D341Med (cell line): Measurements from ENCODE around the gene EIF2S3.
"Not testable (repeated sequence)": the region's sequence is repeated elsewhere in the genome, so short reads cannot be mapped to it uniquely, and the experiment has no call there.

Experiments
- DNase-seq: peaks from one replicate; pipeline ENCODE4 v3.0.0; 2012; ENCODE audit warnings: low spot score

EIF2S3 gene

DNA sequence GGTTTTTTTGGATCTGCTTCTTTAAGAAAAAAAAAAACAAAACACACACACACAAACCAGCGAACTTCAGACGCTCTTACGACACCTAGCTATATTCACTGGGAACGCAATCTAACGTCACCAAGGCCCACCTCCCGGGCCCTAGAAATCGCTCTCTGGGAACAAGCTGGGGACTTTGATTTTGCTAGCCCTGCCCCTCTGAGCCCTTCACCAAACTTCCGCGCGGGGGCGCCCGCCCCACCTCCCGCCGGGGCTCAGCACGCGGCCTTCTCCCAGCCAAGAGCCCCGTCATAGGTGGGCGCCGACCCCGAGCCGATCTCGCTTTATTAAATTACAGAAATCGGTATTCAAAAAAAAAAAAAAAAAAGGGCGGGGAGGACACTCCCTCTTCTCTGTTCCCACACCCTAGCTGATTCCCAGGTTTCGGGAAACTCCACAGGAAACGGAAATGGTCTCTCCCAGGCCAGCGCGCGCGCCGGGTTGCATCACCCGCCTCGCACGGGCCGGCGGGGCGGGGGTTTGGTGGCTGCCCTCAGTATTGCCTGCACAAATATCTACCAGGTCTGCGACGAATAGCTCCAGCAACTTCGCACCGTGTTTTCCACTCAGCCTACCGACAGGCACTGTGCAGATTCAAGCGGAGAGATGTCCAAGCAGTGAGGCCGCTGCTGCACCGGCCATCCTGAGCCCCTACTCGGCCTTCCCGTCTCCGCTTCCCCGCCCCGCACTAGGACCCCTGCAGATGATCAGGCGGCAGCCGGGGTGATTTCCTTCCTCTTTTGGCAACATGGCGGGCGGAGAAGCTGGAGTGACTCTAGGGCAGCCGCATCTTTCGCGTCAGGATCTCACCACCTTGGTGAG is at the start of gene EIF2S3:
Gene EIF2S3 (plus strand): TSS at position 775 of the 861 bp plus-strand sequence. CDS start 13 bp downstream, at position 788.
- DNase-seq: peak; percentile 88

DNA sequence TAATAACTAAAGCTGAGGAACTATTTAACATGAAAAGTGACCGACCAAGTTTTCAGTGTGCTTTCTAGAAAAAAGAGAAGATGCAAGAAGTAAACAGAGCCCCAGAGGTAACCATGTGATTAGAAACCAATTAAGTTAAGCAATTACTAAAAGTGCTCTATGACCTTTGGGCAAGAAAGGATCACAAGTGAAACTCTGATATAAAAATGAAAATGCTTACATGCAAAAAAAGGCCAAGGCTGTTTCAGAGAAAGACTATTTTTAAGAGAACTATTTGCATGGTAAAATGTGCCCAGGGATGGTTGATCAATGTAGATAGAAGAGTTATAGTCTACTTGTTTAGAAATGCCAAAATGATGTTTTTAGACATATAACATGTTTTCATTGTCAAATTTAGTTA is 49.7 kb upstream of the EIF2S3 start:
- no peak for DNase-seq

DNA sequence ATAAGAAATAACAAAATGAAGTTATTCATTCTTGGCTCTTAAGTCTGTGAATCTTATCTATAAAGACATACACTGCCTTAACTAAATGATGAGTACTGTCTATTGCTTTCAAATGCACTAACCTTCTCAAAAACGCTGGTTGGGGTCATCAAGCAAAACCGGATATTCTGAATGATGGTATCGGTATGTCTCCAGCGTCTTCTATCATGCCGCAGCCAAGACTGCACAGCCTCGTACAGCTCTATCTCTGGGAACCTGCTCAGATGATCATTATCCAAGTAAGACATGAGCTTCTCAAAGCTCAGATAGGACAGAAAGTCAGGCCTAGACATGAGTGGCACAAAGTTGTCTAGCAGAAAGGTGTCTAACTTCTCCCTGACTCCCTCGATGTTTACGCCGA is 48.9 kb upstream of the EIF2S3 start:
- no peak for DNase-seq

DNA sequence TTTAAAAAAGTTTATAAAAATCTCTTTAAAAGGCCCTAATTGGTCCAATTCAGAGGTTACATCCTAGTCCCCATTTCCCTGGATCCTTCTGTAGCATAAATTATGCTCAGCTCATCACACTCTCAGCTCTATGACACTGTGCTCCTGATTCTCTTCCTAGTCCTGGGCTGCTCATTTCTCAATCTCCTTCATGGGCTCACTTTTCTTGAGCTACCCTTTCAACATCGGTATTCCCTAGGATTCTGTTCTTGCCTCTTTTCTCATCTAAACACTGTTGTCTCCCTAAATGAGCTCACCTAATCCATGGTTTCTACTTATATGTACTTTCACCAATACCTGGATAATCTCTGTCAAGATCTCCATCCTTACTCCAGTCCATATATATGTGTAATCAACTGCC is 42.5 kb upstream of the EIF2S3 start:
- DNase-seq: no peak

DNA sequence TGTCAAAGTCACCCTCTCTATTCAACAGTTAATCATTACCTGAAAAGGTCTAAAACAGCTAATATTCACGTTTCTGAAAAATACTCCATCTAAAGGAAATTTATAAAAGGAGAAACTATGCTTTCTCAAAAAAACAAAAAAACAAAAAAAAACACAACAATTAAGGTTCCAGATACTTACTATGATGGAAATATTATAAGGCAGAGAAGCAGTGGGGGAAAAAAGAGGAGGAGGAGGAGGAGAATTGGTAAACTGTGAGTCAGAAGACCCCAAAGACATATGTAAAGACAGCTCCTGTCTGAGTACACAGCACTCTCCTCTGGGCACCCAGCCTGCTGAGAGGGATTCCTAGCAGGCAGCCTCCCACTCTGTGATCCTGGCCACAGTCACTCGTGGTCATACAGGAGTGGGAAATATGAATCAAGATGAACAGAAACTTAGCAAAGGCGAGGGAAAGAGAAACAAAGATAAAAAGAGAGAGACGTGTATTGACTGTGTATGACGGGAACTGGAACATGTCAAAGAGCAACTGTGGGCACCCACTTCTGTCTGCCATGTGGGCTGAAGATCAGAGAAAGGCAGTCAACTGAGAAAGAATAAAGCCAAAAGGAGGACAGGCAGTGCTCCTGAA is 40.3 kb upstream of the EIF2S3 start:
- no peak for DNase-seq

DNA sequence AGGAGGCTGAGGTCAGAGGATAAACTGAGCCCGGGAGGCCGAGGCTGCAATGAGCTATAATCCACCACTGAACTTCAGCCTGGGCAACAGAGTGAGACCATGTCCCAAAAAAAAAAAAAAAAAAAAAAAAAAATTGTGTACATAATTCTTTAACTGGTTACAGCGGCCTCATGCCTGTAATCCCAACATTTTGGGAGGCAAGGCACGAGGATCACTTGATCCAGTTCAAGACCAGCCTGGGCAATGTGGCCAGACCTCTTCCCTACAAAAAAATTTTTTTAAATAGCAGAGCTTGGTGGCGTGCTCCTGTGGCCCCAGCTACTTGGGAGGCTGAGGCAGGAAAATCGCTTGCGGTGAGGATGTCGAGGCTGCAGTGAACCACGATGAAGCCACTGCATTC is 37.1 kb upstream of the EIF2S3 start:
- no peak for DNase-seq

DNA sequence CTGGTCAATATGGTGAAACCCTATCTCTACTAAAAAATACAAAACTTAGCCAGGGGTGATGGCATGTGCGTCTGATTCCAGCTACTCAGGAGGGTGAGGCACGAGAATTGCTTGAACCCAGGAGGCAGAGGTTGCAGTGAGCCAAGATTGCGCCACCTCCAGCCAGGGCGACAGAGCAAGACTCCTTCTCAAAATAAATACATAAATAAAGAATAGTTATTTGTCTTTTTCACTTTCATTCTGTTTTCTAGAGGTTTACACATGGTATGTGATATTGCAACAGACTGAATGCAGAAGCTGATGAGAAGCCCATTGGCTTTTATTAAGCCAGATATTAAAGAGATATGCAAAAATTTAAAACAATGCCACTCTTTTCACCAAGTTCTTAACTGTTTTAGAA is 35.9 kb upstream of the EIF2S3 start:
- DNase-seq: no peak

DNA sequence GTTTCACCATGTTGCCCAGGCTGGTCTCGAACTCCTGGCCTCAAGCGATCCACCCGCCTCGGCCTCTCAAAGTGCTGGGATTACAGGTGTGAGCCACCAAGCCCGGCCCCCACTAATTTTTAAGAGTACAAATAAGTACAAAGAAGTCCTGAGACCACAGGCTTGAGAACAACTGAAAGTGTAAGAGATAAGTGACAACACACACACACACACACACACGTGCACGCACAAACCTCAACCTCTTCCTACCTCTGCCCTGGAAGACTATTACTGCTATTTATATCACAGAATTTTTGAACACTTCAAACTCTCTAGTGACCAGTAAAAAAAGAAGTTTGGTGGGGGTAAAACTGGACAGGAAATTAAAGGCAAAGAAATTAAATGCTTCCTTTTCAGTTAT is 35.3 kb upstream of the EIF2S3 start:
- no peak for DNase-seq

DNA sequence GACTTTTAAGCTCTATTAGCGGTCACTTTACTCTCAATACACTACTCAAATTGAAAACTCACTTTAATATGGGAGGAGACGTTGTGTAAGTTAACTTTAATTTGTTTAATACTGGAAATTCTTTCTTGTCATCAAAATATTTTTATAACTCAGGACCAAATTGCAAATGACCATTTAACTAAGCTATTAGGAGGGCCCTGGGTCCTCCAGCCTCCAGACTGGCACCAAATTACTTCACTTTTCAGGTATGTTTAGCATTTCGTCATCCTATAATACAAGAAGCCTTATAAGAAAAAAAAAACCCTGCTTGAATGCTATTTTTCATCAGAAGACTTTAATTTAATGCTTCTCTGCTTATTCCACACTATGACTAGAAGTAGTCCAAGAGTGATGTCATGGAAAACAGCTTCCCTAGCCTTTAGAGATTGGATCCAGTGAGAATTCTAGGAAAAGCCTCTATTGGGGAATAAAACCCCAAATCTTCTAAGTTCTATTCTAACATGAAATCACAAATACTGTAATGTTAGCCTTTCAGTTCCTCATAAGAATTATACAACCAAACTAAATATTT is 34.4 kb upstream of the EIF2S3 start:
- no peak for DNase-seq

DNA sequence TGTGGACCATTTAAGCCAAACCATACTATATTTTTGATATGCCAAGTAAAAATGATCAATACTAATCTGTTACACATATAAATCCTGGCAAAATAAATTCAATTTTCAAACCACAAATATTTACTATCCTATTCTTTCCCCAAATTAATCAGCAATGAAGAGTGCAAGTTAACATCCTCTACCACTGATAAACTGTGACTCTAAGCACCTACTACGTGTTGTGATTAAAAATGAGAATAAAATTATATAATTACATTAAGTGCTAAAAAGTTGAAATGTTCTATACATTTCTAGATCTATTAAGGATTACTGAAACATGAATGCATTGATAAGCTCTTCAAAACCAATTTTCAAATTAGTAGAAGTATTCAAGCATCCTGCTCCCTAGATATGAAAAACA is 31.2 kb upstream of the EIF2S3 start:
- DNase-seq: no peak

DNA sequence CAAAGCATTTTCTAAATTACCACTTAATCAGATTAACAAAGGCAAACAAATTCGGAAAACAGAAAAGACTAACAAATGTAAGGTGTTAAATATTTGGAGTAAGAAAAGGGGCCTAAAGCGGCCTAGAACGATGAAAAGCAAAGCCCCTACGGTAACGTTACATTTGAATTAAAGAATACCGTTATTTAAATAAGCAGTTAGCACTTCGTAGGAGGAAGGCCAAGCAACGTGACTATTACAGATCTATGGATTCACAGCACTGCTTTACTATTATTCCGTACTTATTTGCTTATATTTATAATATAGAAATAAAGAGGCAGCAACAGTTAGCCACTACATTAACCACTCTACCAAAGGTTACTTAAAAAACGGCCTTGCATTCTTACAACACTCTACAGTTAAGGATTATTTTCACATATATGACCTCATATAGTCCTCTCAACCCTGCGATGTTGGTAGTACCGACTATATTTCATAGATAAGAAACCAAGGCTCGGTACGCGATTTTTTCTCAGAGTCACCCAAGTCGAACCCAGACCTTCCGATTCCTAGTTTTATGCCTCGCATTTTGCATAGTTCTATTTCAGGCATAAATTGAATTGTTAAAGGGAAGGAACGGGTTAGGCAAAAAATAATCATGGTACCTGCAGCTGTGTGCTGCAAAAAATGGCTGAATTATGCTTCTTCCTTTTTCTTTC is 30.6 kb upstream of the EIF2S3 start:
- no peak for DNase-seq

DNA sequence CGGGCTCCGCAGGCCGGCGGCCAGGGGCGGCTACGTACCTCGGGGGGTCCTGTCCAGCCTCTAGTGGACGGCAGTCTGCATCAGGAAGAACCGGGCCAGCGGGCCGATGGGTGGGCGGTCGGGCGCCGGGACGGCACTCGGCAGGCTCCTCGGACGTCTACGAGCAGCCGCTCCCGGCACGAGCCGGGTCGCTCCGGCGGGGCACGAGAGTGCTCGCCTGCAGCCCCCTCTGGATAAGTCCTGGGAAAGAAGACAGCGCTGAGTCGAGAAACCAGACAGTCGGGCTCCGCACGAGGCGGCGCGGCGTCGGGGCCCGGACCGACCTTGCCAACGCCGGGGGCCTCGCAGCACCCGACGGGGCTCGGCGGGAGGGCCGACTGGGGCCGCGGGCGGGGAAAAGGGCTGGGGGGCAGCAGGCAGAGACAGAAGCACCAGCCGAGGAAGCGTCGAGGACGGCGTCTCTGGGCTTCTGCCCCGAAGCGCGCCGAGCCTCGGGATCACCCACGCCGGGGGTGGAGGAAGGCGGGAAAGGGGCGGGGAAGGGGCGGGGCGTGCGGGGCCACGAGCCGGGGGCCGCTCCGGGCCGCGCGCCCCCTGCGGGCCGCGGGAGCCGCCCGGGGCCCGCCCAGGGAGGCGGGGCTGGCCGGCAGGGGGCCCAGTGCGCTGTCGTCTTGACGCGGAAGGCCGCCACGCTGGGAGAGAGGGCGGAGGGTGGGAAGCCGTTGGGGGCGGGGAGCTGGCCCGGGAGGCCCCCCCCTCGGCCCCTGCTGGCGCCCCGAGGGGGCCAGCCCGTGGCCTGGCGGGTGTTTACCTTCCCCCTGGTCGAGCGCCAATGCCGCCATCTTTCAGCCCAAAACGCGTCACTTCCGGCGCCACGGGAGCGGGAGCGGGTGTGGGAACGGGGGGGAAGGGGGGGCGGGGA is 29.7 kb upstream of the EIF2S3 start:
- DNase-seq: peak; percentile 93

DNA sequence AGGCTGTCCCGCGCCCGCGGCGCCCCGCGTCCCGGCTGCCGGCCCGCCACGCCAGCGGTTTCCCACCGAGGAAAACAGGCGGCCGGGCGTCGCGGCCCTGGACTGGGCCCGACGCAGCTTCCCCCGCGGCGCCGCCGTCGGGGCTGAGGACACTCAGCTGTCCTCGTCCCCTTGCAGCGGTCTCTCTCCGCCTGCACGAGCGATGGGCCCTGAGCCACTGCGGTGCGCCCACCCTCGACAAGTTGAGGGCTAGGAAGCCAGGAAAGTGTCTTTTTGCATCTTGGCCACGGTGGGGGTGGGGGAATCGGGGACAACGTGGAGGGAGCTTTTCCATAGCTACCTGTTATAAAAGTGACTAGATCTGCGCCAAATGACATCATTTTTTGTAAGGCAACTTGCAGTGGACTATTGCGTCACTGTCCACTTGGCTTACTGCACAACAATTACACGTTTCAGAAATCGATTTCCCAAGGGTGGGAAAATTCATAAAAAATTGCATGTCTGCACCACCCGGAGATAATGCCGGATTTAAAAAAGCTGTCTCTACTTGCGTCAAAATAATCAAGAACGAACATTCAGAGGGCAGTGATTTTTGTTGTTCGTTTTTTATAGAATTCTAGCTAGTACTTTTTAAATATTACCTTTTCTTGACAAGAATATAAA is 28.9 kb upstream of the EIF2S3 start:
- no peak for DNase-seq

DNA sequence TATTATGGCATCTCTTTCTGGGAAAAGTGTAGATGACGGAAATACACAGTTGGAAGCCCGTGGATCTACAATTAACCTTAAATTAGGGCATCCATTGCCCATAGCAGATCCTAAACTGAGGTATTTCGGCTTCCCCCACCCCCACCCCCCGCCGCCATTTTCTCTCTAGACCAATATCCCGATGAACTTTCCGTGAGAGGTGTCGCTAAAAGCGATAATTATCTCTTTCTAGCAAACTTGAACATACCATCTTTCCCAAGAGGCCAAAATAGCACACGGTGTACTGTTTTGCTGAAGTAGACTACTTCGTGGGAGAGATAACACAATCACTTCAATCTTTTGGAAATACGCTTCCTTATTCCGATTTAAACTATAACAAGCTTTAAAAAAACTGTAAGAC is 28.3 kb upstream of the EIF2S3 start:
- no peak for DNase-seq

DNA sequence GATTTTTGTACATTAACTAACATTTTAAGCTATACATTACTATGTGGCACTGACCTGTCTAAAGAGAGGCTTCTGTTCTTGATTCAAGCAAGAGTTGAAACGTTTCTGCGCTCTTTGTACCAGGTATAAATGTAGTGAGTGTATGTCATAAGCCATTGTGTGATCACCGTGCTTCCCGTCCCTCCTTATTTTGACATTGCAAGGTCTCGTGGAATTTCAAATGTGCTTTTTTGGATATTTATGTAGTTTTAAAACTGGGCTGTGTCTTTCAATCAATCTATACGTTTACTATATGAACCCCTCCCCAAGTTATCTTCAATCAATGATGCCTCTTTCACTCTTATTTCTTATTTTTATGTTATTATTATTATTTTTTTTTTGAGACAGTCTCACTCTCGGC is 27.7 kb upstream of the EIF2S3 start, which contains the start of gene KLHL15:
Gene KLHL15 (minus strand): TSS at position 101 of the 400 bp plus-strand sequence. CDS start 20,493 bp downstream, outside the sequence.
- DNase-seq: no peak

DNA sequence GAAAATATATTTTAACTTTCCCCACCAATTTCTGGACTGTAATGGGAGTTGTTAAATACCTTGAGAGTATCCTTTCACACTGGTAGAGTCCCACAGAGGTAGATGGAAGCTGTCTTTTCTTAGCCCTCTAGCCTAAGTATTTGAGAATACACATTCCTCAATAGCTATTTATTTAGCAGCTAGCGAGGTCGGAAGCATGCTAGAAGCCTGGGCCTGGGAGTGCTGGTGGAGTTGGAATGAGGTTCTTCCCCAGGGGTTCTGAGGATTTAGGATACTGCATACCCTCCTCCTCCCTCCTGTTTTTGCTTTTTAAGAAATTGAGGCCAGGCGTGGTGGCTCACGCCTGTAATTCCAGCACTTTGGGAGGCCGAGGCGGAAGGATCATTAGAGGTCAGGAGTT is 26.8 kb upstream of the EIF2S3 start:
- no peak for DNase-seq

DNA sequence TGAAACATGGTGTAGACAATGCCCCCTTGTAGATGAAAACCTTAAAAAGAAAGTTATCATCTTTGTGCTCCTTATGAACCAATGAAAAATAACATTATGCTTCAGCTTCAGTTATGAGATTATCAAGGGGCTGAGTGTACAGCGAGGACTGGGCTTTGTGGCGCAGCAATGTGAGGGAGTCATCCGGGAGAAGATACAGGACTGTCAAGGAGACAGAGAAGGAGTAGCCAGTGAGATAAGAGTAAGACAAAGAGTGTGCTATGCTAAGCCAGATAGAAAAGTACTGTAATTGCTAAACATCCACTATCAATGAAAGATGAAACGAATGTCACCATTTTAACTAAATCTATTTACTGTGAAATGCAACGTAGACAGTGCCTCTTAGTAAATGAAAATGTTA is 24.2 kb upstream of the EIF2S3 start:
- DNase-seq: no peak

DNA sequence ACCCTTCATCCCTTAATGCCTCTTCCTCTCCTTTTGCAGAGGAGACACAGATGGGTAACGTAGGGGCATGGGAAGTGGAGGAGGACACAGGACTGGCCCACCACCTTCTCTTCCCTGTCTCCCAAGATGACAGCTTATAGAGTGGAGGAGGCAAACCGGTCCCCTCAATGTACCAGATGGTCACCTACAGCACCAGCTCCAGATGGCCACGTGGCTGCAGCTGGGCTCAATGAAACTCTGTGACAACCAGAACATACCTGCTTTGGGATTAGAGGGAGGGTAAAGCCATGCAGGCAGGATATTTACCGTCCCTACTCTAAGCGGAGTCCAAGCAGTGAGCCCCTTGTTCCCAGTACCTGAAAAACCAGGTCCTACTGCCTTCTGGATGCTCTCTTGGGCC is 20.3 kb upstream of the EIF2S3 start:
- peak; percentile 29 for DNase-seq

DNA sequence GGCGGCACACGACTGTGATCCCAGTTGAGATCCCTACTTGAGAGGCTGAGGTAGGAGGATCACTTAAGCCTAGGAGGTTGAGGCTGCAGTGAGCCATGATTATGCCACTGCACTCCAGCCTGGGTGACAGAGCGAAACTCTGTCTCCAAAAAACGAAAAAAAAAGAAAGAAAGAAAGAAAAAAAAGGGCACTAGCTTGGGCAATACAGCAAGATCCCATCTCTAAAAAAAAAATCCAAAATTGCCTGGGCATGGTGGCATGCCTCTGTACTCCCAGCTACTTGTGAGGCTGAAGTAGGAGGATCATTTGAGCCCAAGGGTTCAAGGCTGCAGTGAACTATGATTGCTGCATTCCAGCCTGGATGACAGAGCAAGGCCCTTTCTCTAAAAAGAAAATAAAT is 17.0 kb upstream of the EIF2S3 start:
- no peak for DNase-seq

DNA sequence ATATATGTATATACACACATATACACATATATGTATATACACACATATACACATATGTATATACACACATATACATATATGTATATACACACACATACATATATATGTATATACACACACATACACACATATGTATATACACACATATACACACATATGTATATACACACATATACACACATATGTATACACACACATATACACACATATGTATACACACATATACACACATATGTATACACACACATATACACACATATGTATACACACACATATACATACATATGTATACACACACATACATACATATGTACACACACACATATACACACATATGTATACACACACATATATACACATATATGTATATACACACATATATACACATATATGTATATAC is 8.7 kb upstream of the EIF2S3 start:
- not testable (repeated sequence) for DNase-seq

DNA sequence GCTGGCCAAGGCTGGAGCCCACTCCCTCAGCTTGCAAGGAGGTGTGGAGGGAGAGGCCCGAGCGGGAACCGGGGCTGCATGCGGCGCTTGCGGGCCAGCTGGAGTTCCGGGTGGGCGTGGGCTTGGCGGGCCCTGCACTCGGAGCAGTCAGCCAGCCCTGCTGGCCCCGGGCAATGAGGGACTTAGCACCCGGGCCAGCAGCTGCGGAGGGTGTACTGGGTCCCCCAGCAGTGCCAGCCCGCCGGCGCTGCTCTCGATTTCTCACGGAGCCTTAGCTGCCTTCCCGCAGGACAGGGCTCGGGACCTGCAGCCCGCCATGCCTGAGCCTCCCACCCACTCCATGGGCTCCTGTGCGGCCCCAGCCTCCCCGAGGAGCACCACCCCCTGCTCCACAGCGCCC is 5.1 kb upstream of the EIF2S3 start:
- DNase-seq: not testable (repeated sequence)
